Lower lobe of right lung (tissue), 2 donors: Measurements from ENCODE around the gene KANK3. TPM values are rescaled to one million over a fixed set of nuclear protein-coding genes. Genes with fewer than 3 reads are reported as not detected.

Source experiments
- ATAC-seq, 2 donors: fragments of 200-7000 bp; cut with Tn5 transposase; one replicate each; pipeline ENCODE4 v1.9.1; 2020 to 2022; ENCODE audit warnings: mild to moderate bottlenecking in 2 of 2, moderate library complexity in 2 of 2
- DNase-seq: peaks from one replicate; pipeline ENCODE4 v3.0.0-alpha.2; 2020
- H3K27ac ChIP-seq: fragments of 200-600 bp; one replicate; pipeline ENCODE4 v1.8.0; 2022
- H3K27me3 ChIP-seq: fragments of 200-600 bp; one replicate; pipeline ENCODE4 v1.8.0; 2022; ENCODE audit warnings: low read depth
- H3K36me3 ChIP-seq: fragments of 200-600 bp; one replicate; pipeline ENCODE4 v1.8.0; 2022; ENCODE audit warnings: mild to moderate bottlenecking
- H3K4me1 ChIP-seq: fragments of 200-600 bp; one replicate; pipeline ENCODE4 v1.8.0; 2022
- H3K4me3 ChIP-seq: fragments of 200-600 bp; one replicate; pipeline ENCODE4 v1.8.0; 2022; ENCODE audit warnings: mild to moderate bottlenecking
- H3K9me3 ChIP-seq: fragments of 200-600 bp; one replicate; pipeline ENCODE4 v1.8.0; 2022
- intact Hi-C: fragments of 100-400 bp; cut with DNase I; formaldehyde crosslinking; loops from one replicate; pipeline ENCODE4 v1.11.0; 2022
- total RNA-seq: library from RNA; stranded (reverse); fragmentation: NEBNext Ultra II Directional; extraction: Animal tissue kit (Norgen Biotek cat#: 25700); gene quantifications from one replicate; pipeline ENCODE4 v1.2.1, GENCODE V29; 2021
- TF ChIP-seq, protein P1 (sequence below): fragments of 200-600 bp; IDR thresholded peaks from one replicate; pipeline ENCODE4 v1.8.0; 2022; ENCODE audit warnings: antibody characterized with exemption, mild to moderate bottlenecking
- donor health status: DM: no; HTN: yes; CAD: no; lungs with severe emphysema.

The KANK3 gene
- total RNA-seq, 1 donor from 2014 or later, result 49.0 TPM

- no peaks in the 10 kb centered on the region for H3K9me3 ChIP-seq
- H3K36me3 ChIP-seq, result peaks cover 48% of the 10 kb centered on the region
- DNase-seq, result peak; percentile 20
- no peak overlapping the region for H3K27ac ChIP-seq
- no peak for ATAC-seq
- TF ChIP-seq, protein P1, sequence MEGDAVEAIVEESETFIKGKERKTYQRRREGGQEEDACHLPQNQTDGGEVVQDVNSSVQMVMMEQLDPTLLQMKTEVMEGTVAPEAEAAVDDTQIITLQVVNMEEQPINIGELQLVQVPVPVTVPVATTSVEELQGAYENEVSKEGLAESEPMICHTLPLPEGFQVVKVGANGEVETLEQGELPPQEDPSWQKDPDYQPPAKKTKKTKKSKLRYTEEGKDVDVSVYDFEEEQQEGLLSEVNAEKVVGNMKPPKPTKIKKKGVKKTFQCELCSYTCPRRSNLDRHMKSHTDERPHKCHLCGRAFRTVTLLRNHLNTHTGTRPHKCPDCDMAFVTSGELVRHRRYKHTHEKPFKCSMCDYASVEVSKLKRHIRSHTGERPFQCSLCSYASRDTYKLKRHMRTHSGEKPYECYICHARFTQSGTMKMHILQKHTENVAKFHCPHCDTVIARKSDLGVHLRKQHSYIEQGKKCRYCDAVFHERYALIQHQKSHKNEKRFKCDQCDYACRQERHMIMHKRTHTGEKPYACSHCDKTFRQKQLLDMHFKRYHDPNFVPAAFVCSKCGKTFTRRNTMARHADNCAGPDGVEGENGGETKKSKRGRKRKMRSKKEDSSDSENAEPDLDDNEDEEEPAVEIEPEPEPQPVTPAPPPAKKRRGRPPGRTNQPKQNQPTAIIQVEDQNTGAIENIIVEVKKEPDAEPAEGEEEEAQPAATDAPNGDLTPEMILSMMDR, result no peak
- H3K4me3 ChIP-seq, result no peak overlapping the region
- no peaks in the 10 kb centered on the region for H3K27me3 ChIP-seq
- intact Hi-C loops, result no loop called here
- peaks cover 48% of the 10 kb centered on the region for H3K4me1 ChIP-seq
Observed at GRCh38 chr19:8310342-8311055, 32.6 kb downstream of the KANK3 start.

GRCh38 chr19:8308891-8309291 lies 34.2 kb downstream of the KANK3 start:
- Histone ChIP-seq H3K4me3 (peak overlapping the region; percentile 65), H3K27me3 (no peaks in the 10 kb centered on the region), H3K27ac (peak overlapping the region; percentile 70), H3K9me3 (no peaks in the 10 kb centered on the region), H3K36me3 (peaks cover 32% of the 10 kb centered on the region), H3K4me1 (peaks cover 48% of the 10 kb centered on the region)
- peak; percentile 30 for DNase-seq
- TF ChIP-seq, protein P1, result no peak
- intact Hi-C loops, result no loop called here
- no peak for ATAC-seq

DNA sequence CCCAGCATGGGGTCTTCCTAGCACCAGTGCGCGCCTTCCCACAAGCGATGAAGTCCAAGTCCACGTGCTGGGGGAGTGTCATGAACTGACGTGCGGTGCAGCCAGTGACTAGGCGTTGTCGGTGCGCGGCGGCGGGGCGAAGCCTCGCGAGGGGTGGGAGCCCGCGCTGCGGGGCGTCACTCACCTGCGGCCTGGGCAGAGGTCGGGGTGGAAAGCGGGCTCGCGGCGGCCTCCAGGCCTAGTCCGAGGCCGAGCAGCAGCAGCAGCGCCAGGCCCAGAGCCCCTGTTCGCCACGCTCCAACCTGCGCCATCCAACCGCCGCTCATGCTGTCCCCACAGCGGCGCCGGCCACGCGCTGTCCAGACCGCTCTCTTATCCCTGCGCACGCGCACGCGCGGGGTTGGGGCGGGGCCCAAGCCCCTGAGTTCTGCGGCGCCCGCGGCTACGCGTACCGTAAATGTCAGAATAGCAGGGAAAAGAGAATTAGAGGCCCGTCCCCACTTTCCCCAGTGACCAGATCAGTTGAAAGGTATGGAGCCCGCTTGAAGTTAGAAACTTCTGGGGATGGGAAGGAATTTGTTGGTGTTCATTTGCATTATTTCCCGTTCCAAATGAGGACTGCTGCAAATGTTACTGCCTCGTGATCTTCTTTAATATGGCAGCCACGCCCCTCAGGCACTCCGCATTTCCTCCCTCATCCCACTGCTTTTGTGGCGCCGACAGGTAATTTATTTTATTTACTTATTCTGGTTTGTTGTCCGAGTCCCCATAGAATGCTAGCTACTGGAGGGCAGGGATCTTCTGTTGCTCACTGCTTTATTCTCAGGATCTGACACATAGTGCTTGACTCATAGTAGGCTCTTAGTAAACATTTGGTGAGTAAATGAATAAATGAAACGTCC lies 34.8 kb downstream of the KANK3 start, which contains the start of gene CD320:
CD320 (minus strand) TSS at position 394 of the 902 bp plus-strand sequence; CDS start at position 326, 68 bp downstream.
- no peaks in the 10 kb centered on the region for H3K9me3 ChIP-seq
- no peaks in the 10 kb centered on the region for H3K27me3 ChIP-seq
- H3K27ac ChIP-seq, result peak within 1 kb of the TSS; percentile 70
- intact Hi-C loops, result no loop called here
- TF ChIP-seq, protein P1, result no peak
- ATAC-seq, result peak; percentile 95 to 98
- H3K4me1 ChIP-seq, result peaks cover 48% of the 10 kb centered on the region
- DNase-seq, result peak; percentile 92
- H3K4me3 ChIP-seq, result peak within 1 kb of the TSS; percentile 65
- H3K36me3 ChIP-seq, result peaks cover 25% of the 10 kb centered on the region

DNA sequence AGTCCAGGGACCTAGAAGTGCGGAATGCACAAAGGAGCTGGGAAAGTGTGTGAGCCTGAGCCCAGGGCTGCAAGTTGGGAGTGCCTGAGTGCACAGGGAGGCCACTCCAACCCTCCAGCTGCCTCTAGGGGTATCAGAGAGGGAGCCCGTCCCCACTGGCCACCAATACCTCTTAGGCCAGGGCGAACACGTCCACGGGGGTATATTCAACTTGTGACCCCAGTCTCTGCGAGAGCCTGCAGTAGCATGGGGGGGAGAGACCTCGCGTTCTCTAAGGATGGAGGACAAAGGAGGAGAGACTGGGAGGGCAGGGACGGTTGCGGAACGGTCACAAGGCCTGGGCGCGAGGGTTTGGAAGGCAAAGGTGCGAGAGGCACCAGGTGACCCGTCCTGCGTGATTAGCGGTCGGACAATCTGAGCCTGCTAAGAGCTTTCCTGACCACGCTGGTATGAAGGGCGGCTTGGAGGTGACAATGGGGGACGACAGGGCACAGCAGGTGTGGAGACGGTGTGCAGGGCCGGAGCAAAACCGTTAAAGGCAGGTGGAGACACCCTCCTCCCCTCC lies 35.6 kb downstream of the KANK3 start:
- Histone ChIP-seq H3K27ac (peak overlapping the region; percentile 70), H3K36me3 (peaks cover 21% of the 10 kb centered on the region), H3K27me3 (no peaks in the 10 kb centered on the region), H3K9me3 (no peaks in the 10 kb centered on the region), H3K4me3 (peak overlapping the region; percentile 65), H3K4me1 (peaks cover 46% of the 10 kb centered on the region)
- TF ChIP-seq, protein P1, result no peak
- ATAC-seq (peak; percentile 2 to 22), DNase-seq (no peak)
- intact Hi-C loops, result no loop called here
